HEK293T (cell line): ENCODE data around the gene SNN.

ENCODE experiments used
- CTCF ChIA-PET: fragments of 350-600 bp; formaldehyde crosslinking; extraction: SDS; loops from one replicate; lab custom pipeline; 2021; ENCODE audit warnings: antibody characterized with exemption, inconsistent platforms; lab: Yijun Ruan, JAX
- POLR2A ChIA-PET: fragments of 350-600 bp; formaldehyde crosslinking; extraction: SDS; loops from one replicate; lab custom pipeline; 2020; ENCODE audit warnings: antibody characterized with exemption, inconsistent platforms; lab: Yijun Ruan, JAX
- DNase-seq: peaks from one replicate; pipeline ENCODE4 v3.0.0; 2012; ENCODE audit warnings: mixed read lengths; ENCODE audit errors: extremely low spot score
- ARNT ChIP-seq: fragments of 450-650 bp; IDR thresholded peaks from 2 replicates; pipeline ENCODE4 v1.6.1; 2017; ENCODE audit warnings: mild to moderate bottlenecking
- BHLHE40 ChIP-seq: fragments of 450-650 bp; IDR thresholded peaks from 2 replicates; pipeline ENCODE4 v1.6.1; 2016; ENCODE audit warnings: mild to moderate bottlenecking, moderate library complexity, borderline replicate concordance
- CTBP1 ChIP-seq: fragments of 450-650 bp; IDR thresholded peaks from 2 replicates; pipeline ENCODE4 v1.6.1; 2016; ENCODE audit warnings: borderline replicate concordance
- ELF4 ChIP-seq: fragments of 450-650 bp; IDR thresholded peaks from 2 replicates; pipeline ENCODE4 v1.6.1; 2017; ENCODE audit warnings: antibody characterized with exemption
- FOXA1 ChIP-seq: fragments of 450-650 bp; IDR thresholded peaks from 2 replicates; pipeline ENCODE4 v1.6.1; 2016; ENCODE audit warnings: mild to moderate bottlenecking
- FOXK2 ChIP-seq: fragments of 450-650 bp; IDR thresholded peaks from 2 replicates; pipeline ENCODE4 v1.6.1; 2016; ENCODE audit warnings: mild to moderate bottlenecking
- FOXM1 ChIP-seq: fragments of 450-650 bp; IDR thresholded peaks from 2 replicates; pipeline ENCODE4 v1.6.1; 2017; ENCODE audit warnings: mild to moderate bottlenecking, borderline replicate concordance
- HDGF ChIP-seq: fragments of 450-650 bp; IDR thresholded peaks from 2 replicates; pipeline ENCODE4 v1.6.1; 2017; ENCODE audit warnings: antibody characterized with exemption, borderline replicate concordance
- L3MBTL2 ChIP-seq: fragments of 450-650 bp; conservative IDR thresholded peaks from 2 replicates; pipeline ENCODE4 v1.6.1; 2016; ENCODE audit warnings: mild to moderate bottlenecking
- LEF1 ChIP-seq: fragments of 450-650 bp; IDR thresholded peaks from 2 replicates; pipeline ENCODE4 v1.6.1; 2017; ENCODE audit warnings: mild to moderate bottlenecking, borderline replicate concordance
- NFRKB ChIP-seq: fragments of 450-650 bp; IDR thresholded peaks from 2 replicates; pipeline ENCODE4 v1.6.1; 2016; ENCODE audit warnings: mild to moderate bottlenecking, moderate library complexity
- SP1 ChIP-seq: fragments of 450-650 bp; IDR thresholded peaks from 2 replicates; pipeline ENCODE4 v1.6.1; 2017
- SUZ12 ChIP-seq: fragments of 450-650 bp; IDR thresholded peaks from 2 replicates; pipeline ENCODE4 v1.6.1; 2016; ENCODE audit warnings: mild to moderate bottlenecking
- TARDBP ChIP-seq: fragments of 450-650 bp; IDR thresholded peaks from 2 replicates; pipeline ENCODE4 v1.6.1; 2016
- ZNF384 ChIP-seq: fragments of 450-650 bp; IDR thresholded peaks from 2 replicates; pipeline ENCODE4 v1.6.1; 2016
- TF ChIP-seq, protein P1 (sequence below): fragments of 450-650 bp; IDR thresholded peaks from 2 replicates; pipeline ENCODE4 v1.6.1; 2016

SNN gene

DNA sequence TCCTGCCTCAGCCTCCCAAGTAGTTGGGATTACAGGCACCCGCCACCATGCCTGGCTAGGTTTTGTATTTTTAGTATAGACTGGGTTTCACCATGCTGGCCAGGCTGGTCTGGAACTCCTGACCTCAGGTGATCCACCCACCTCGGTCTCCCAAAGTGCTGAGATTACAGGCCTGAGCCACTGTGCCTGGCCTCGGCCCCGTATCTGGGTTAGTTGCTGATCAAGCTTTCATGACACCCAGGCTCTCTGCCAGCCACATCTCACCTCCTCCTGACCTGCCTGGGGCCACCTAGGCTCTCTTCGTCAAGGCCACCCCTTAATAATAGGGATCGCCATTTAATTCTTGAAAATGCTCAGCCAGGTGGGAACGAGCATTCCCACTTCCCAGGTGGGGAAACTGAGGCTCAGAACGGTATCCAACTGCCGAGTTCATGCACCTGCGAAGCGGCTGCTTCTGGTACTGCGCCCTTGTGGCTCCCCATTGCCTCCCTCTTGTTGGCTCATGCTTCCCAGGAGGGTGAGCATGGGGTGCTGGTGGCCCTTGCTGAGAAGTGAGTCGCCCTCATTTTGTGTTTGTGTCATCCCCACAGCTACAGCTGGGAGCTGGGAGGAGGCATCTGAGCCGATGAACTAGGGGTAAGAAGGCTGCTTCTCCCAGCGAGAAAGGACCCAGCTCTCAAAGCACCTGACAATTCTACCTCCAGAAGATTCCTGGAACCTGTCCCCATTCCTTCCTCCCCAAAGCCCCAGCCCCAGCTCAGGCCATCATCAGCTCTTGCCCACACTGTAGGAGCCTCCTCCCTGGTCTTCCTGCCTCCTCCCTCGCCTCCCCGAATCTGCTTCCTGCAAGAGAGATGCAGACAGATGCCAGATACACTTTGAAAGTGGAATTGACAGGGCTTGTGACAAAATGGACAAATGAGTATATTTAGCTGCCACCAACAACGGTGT, 17.3 kb upstream of the SNN start:
- CTCF ChIA-PET, result interaction anchor here (0.6 kb wide), 1 partner anchor 64 kb away, joined by 3 read pairs; no protein-coding TSS in a partner anchor

DNA sequence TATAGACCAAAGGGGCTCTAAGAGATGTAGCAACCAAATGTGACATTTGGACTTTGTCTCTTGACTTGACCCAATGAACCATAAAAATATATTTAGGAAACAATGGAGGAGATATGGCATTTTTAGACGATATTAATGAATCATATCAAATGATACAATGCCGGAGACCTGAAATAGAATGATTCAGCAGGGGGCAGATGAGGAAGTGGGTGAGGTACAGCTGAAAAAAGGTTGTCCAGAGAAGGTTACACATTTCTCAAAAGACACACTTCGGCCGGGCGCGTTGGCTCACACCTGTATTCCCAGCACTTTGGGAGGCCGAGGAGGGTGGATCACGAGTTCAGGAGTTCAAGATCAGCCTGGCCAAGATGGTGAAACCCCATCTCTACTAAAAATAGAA, 16.5 kb upstream of the SNN start:
- no peak for DNase-seq
- ChIA-PET CTCF (interaction anchor here (0.6 kb wide), 1 partner anchor 63 kb away, joined by 3 read pairs; no protein-coding TSS in a partner anchor), POLR2A (no interaction called here)
- TF ChIP-seq ELF4, result no peak
- no peak for TF ChIP-seq LEF1
- TF ChIP-seq HDGF, result no peak
- no peak for TF ChIP-seq FOXM1
- no peak for TF ChIP-seq FOXK2
- TF ChIP-seq NFRKB, result no peak
- no peak for TF ChIP-seq SP1
- no peak for TF ChIP-seq SUZ12
- no peak for TF ChIP-seq BHLHE40
- TF ChIP-seq FOXA1, result no peak
- no peak for TF ChIP-seq L3MBTL2
- TF ChIP-seq ARNT, result no peak
- TF ChIP-seq TARDBP, result no peak
- no peak for TF ChIP-seq CTBP1
- TF ChIP-seq, protein P1, sequence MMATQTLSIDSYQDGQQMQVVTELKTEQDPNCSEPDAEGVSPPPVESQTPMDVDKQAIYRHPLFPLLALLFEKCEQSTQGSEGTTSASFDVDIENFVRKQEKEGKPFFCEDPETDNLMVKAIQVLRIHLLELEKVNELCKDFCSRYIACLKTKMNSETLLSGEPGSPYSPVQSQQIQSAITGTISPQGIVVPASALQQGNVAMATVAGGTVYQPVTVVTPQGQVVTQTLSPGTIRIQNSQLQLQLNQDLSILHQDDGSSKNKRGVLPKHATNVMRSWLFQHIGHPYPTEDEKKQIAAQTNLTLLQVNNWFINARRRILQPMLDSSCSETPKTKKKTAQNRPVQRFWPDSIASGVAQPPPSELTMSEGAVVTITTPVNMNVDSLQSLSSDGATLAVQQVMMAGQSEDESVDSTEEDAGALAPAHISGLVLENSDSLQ, result no peak
- no peak for TF ChIP-seq ZNF384

More for the DNA sequence above, 17.3 kb upstream of the SNN start:
- TF ChIP-seq SP1 (no peak), BHLHE40 (no peak), L3MBTL2 (no peak), ELF4 (no peak), LEF1 (no peak), TARDBP (no peak), ARNT (no peak), NFRKB (no peak), HDGF (no peak), FOXM1 (no peak), FOXK2 (no peak), FOXA1 (no peak)
- TF ChIP-seq, protein P1, result no peak
- no peak for DNase-seq
- POLR2A ChIA-PET, result no interaction called here

DNA sequence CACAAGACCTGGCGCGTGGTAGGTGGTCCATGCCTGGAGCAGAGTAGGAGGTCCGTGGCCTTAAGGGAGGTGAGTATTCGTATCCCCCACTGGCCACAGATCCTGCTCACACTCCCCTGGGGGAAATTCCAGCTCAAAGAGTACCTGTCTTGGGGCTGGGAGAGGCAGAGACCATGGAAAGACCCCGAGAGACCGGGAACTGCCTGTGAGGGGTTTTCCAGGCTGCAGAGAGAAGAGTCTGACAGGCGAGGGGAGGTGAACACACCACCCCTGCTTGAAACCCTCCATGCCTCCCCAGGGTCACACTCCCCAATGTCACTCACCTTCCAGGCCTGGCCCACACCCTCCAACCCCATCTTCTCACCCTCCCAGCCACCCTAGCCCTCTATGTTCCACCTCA, 12.6 kb upstream of the SNN start:
- TF ChIP-seq HDGF, result no peak
- TF ChIP-seq LEF1, result no peak
- TF ChIP-seq FOXK2, result no peak
- TF ChIP-seq TARDBP, result no peak
- TF ChIP-seq, protein P1, result no peak
- no peak for TF ChIP-seq ELF4
- TF ChIP-seq ARNT, result no peak
- DNase-seq, result no peak
- CTCF ChIA-PET, result no interaction called here
- POLR2A ChIA-PET, result interaction anchor here (1.1 kb wide), 1 partner anchor 11 kb away, joined by 3 read pairs; no protein-coding TSS in a partner anchor

DNA sequence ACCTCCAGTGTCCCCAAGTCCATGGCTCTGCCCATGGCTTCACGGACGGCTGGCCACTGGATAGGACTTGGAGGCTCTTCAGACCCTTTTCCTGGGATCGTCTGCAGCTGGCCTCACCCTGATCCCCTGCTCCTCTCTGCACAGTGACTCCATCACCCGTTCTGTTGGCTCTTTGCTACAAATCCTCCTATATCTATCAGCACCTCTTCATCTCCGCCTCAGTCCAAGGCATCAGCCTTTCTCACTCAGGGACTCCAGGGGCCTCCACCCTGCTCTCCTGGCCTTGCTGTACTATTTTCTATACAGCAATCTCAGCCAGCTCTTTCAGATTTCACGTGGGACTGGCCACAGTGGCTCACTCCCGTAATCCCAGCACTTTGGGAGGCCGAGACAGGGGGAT, 10.7 kb upstream of the SNN start:
- no peak for DNase-seq

DNA sequence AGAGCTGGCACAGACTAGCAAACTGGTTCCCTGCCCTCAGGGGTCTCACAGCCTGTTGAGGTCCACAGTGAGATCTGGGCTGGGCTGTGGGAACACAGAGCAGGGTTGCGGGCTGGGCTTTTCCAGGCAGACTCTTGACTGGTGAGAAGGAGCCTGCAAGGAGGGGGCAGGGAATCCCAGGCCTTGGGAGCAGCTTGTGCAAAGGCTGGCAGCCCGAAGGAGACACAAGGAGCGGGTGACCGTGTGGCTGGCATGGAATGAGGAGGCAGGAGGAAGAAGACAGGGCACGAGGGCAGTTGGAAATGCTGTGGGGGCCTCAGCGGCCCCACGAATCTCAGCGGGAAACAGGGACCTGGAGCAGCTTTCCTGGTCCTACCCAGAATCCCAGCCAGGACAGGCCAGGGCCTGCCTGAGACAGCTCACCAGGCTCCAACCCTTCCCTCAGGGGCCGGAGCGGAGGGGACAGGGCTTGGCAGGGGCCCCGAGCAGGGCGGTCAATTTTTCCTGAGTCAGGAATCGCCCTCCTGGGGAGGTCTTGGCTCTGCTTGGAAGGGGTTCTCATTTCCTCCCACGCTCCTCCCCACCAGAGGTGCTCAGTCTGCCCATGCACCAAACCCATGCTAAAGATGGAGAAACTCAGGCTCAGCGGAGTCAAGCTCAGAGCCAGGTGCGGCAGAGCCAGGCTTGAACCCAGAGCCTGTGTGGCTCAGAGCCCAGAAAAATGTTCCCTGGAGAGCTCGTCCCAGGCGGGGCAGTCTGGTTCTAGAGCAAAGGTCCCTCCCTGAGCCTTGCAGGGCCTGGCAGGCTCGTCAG, 9.2 kb upstream of the SNN start:
- no peak for DNase-seq
- POLR2A ChIA-PET, result interaction anchor here (0.7 kb wide), 1 partner anchor 84 kb away, joined by 3 read pairs; the partner anchor contains the start of gene TXNDC11
- TF ChIP-seq FOXM1 (no peak), BHLHE40 (no peak), SP1 (no peak), HDGF (no peak), ZNF384 (no peak), SUZ12 (no peak), FOXA1 (no peak), FOXK2 (no peak), LEF1 (no peak), L3MBTL2 (no peak), TARDBP (no peak), ELF4 (no peak), NFRKB (no peak)
- TF ChIP-seq, protein P1, result no peak
- CTCF ChIA-PET, result no interaction called here

More for the DNA sequence above, 10.7 kb upstream of the SNN start:
- TF ChIP-seq NFRKB, result no peak
- TF ChIP-seq ZNF384, result no peak
- no peak for TF ChIP-seq FOXK2
- no peak for TF ChIP-seq TARDBP
- no peak for TF ChIP-seq ARNT
- TF ChIP-seq SUZ12, result no peak
- CTCF ChIA-PET, result no interaction called here
- POLR2A ChIA-PET, result no interaction called here
